Activated CD8-positive, alpha-beta T cell treated with anti-CD3 and anti-CD28 coated beads for 36 hours (primary cell): Measurements from ENCODE around the gene CEBPG. TPM values are rescaled to one million over a fixed set of nuclear protein-coding genes. Genes with fewer than 3 reads are reported as not detected.

ENCODE experiments used
- ATAC-seq: fragments of 200-7000 bp; cut with Tn5 transposase; one replicate; pipeline ENCODE4 v1.10.0; 2021; ENCODE audit warnings: mild to moderate bottlenecking, moderate library complexity
- CTCF ChIA-PET: fragments of 350-600 bp; sonication (Branson Sonifier 250); formaldehyde crosslinking; loops from one replicate; lab custom pipeline; 2021; ENCODE audit warnings: antibody characterized with exemption; lab: Charles Lee
- POLR2A ChIA-PET: fragments of 350-600 bp; sonication (Branson Sonifier 250); formaldehyde crosslinking; loops from one replicate; lab custom pipeline; 2021; ENCODE audit warnings: antibody characterized with exemption; lab: Charles Lee
- DNase-seq: peaks from one replicate; pipeline ENCODE4 v3.0.0-alpha.2; 2020
- H3K27ac Mint-ChIP-seq: one replicate; pipeline ENCODE4 v1.8.0; 2021; ENCODE audit warnings: mild to moderate bottlenecking, mixed read lengths
- H3K27me3 Mint-ChIP-seq: one replicate; pipeline ENCODE4 v1.8.0; 2021; ENCODE audit warnings: mixed read lengths
- H3K36me3 Mint-ChIP-seq: one replicate; pipeline ENCODE4 v1.8.0; 2021; ENCODE audit warnings: low read depth, mixed read lengths
- H3K4me1 Mint-ChIP-seq: one replicate; pipeline ENCODE4 v1.8.0; 2021; ENCODE audit warnings: low read depth, mixed read lengths
- H3K4me3 Mint-ChIP-seq: one replicate; pipeline ENCODE4 v1.8.0; 2021; ENCODE audit warnings: mild to moderate bottlenecking, moderate library complexity, mixed read lengths
- H3K9me3 Mint-ChIP-seq: one replicate; pipeline ENCODE4 v1.8.0; 2021; ENCODE audit warnings: mixed read lengths
- CTCF ChIP-seq: fragments of 200-600 bp; IDR thresholded peaks from one replicate; pipeline ENCODE4 v1.8.0; 2022; ENCODE audit warnings: antibody characterized with exemption, mild to moderate bottlenecking
- intact Hi-C: fragments of 100-400 bp; cut with micrococcal nuclease; formaldehyde crosslinking; loops from one replicate; pipeline ENCODE4 v1.10.0; 2022
- total RNA-seq, 2 experiments: library from RNA; stranded (reverse); gene quantifications; one replicate each; pipeline ENCODE4 v1.2.3, GENCODE V29; 2021

The CEBPG gene
- total RNA-seq, 2 experiments from 2014 or later = 28.3 to 30.1 TPM

- H3K27me3 Mint-ChIP-seq = peaks cover 5% of the 10 kb centered on the region
- no peak for TF ChIP-seq CTCF
- H3K4me3 Mint-ChIP-seq = no peak overlapping the region
- no peaks in the 10 kb centered on the region for H3K9me3 Mint-ChIP-seq
- no peak for ATAC-seq
- no peaks in the 10 kb centered on the region for H3K4me1 Mint-ChIP-seq
- intact Hi-C loops = no loop called here
- H3K36me3 Mint-ChIP-seq = no peaks in the 10 kb centered on the region
- POLR2A ChIA-PET = no interaction called here
- CTCF ChIA-PET = no interaction called here
- no peak for DNase-seq
- H3K27ac Mint-ChIP-seq = no peak overlapping the region
Observed at GRCh38 chr19:33366127-33366526, 7.4 kb upstream of the CEBPG start.

GRCh38 chr19:33366897-33367296 lies 6.6 kb upstream of the CEBPG start:
- ATAC-seq (no peak), DNase-seq (no peak)
- TF ChIP-seq CTCF = no peak
- Mint-ChIP-seq H3K4me3 (no peak overlapping the region), H3K9me3 (no peaks in the 10 kb centered on the region), H3K4me1 (no peaks in the 10 kb centered on the region), H3K36me3 (no peaks in the 10 kb centered on the region), H3K27me3 (peaks cover 5% of the 10 kb centered on the region), H3K27ac (no peak overlapping the region)
- intact Hi-C loops = no loop called here
- CTCF ChIA-PET = no interaction called here
- POLR2A ChIA-PET = no interaction called here

- no peak for TF ChIP-seq CTCF
- Mint-ChIP-seq H3K27me3 (no peaks in the 10 kb centered on the region), H3K27ac (no peak overlapping the region), H3K4me3 (no peak overlapping the region), H3K9me3 (no peaks in the 10 kb centered on the region), H3K4me1 (peaks cover 6% of the 10 kb centered on the region), H3K36me3 (no peaks in the 10 kb centered on the region)
- POLR2A ChIA-PET = no interaction called here
- ATAC-seq (no peak), DNase-seq (no peak)
- CTCF ChIA-PET = no interaction called here
- intact Hi-C loops = no loop called here
Observed at GRCh38 chr19:33368074-33368864, 5.2 kb upstream of the CEBPG start.

GRCh38 chr19:33370783-33371182 lies 2.7 kb upstream of the CEBPG start:
- DNase-seq (no peak), ATAC-seq (no peak)
- no peak for TF ChIP-seq CTCF
- peaks cover 19% of the 10 kb centered on the region for H3K4me1 Mint-ChIP-seq
- H3K36me3 Mint-ChIP-seq = peaks cover 11% of the 10 kb centered on the region
- ChIA-PET CTCF (interaction anchor here (1.0 to 1.5 kb wide), 2 partner anchors 132 to 226 kb away, joined by 3 read pairs; no protein-coding TSS in a partner anchor), POLR2A (interaction anchor here (0.6 to 1.5 kb wide), 4 partner anchors 74 to 1015 kb away, joined by 3 to 5 read pairs (median 3); no protein-coding TSS in a partner anchor)
- no peaks in the 10 kb centered on the region for H3K27me3 Mint-ChIP-seq
- H3K27ac Mint-ChIP-seq = no peak overlapping the region
- intact Hi-C loops = no loop called here
- no peaks in the 10 kb centered on the region for H3K9me3 Mint-ChIP-seq
- no peak overlapping the region for H3K4me3 Mint-ChIP-seq

GRCh38 chr19:33374236-33374714 lies 766 bp downstream of the CEBPG start:
- Mint-ChIP-seq H3K4me3 (peak overlapping the region; percentile 84), H3K4me1 (peaks cover 51% of the 10 kb centered on the region), H3K9me3 (no peaks in the 10 kb centered on the region), H3K36me3 (peaks cover 30% of the 10 kb centered on the region), H3K27ac (peak overlapping the region; percentile 62), H3K27me3 (no peaks in the 10 kb centered on the region)
- POLR2A ChIA-PET = interaction anchor here (0.8 to 2.1 kb wide), 6 partner anchors 9 to 206 kb away, joined by 3 to 10 read pairs (median 4); partner anchors contain the start of gene CEBPA
- peak; percentile 24 for TF ChIP-seq CTCF
- peak; percentile 16 for DNase-seq
- intact Hi-C loops = no loop called here
- CTCF ChIA-PET = interaction anchor here (0.7 to 2.4 kb wide), 10 partner anchors 11 to 230 kb away, joined by 3 to 11 read pairs (median 4); no protein-coding TSS in a partner anchor
- ATAC-seq = no peak
